Liver (tissue), 9 donors: ENCODE measurements around the gene CRACDL. TPM values are rescaled to one million over a fixed set of nuclear protein-coding genes. Genes with fewer than 3 reads are reported as not detected.

Source experiments
- DNase-seq: peaks from one replicate; pipeline ENCODE4 v3.0.0-alpha.2; 2017; ENCODE audit warnings: low spot score
- H3K27ac ChIP-seq, 2 donors: one replicate each; pipeline ENCODE4 v1.7.0; 2013; ENCODE audit warnings: inconsistent platforms in 2 of 2, low read length in 2 of 2, control low read depth in 1 of 2, low read depth in 1 of 2, mild to moderate bottlenecking in 1 of 2
- H3K27me3 ChIP-seq, 4 donors: one replicate each; pipeline versions ENCODE4 v1.6.1 to v1.7.0; 2013; ENCODE audit warnings: low read length in 3 of 4, inconsistent platforms in 1 of 4, mild to moderate bottlenecking in 1 of 4, moderate library complexity in 1 of 4; ENCODE audit not compliant: control insufficient read depth in 4 of 4, insufficient read depth in 4 of 4
- H3K36me3 ChIP-seq, 4 donors: one replicate each; pipeline versions ENCODE4 v1.6.1 to v1.7.0; 2013; ENCODE audit warnings: low read length in 3 of 4, mild to moderate bottlenecking in 3 of 4, low read depth in 1 of 4, moderate library complexity in 1 of 4; ENCODE audit not compliant: control insufficient read depth in 4 of 4, insufficient read depth in 3 of 4
- H3K4me1 ChIP-seq, 4 donors: one replicate each; pipeline versions ENCODE4 v1.6.1 to v1.7.0; 2013; ENCODE audit warnings: low read length in 3 of 4, mild to moderate bottlenecking in 3 of 4, moderate library complexity in 1 of 4; ENCODE audit not compliant: control insufficient read depth in 4 of 4, insufficient read depth in 4 of 4
- H3K4me3 ChIP-seq, 3 donors: one replicate each; pipeline versions ENCODE4 v1.6.1 to v1.7.0; 2013; ENCODE audit warnings: low read length in 3 of 3, control low read depth in 1 of 3, low read depth in 1 of 3, mild to moderate bottlenecking in 1 of 3
- H3K9ac ChIP-seq, 2 donors: one replicate each; pipeline ENCODE4 v1.7.0; 2013; ENCODE audit warnings: low read length in 2 of 2, mild to moderate bottlenecking in 2 of 2, moderate library complexity in 2 of 2, control low read depth in 1 of 2, low read depth in 1 of 2
- H3K9me3 ChIP-seq, 4 donors: one replicate each; pipeline versions ENCODE4 v1.6.1 to v1.7.0; 2013; ENCODE audit warnings: low read length in 3 of 4; ENCODE audit not compliant: control insufficient read depth in 4 of 4
- ATF3 ChIP-seq: IDR thresholded peaks from 2 replicates; pipeline ENCODE4 v1.6.1; 2016; ENCODE audit warnings: antibody characterized with exemption
- CTCF ChIP-seq: fragments of 150-350 bp; IDR thresholded peaks from 2 replicates; pipeline ENCODE4 v1.5.1; 2017; ENCODE audit warnings: improper control_type of control experiment, low read depth, low read length; ENCODE audit not compliant: missing input control
- EGR1 ChIP-seq, 2 donors: IDR thresholded peaks; 2 replicates each; pipeline ENCODE4 v1.6.1; 2016 to 2018; ENCODE audit warnings: antibody characterized with exemption in 2 of 2, low read depth in 2 of 2
- FOXA1 ChIP-seq: IDR thresholded peaks from 2 replicates; pipeline ENCODE4 v1.6.1; 2016; ENCODE audit warnings: antibody characterized with exemption
- FOXA2 ChIP-seq: IDR thresholded peaks from 2 replicates; pipeline ENCODE4 v1.6.1; 2016; ENCODE audit warnings: antibody characterized with exemption
- GABPA ChIP-seq, 2 donors: IDR thresholded peaks in 1 of 2; conservative IDR thresholded peaks in 1 of 2; 2 replicates each; pipeline ENCODE4 v1.6.1; 2016; ENCODE audit warnings: antibody characterized with exemption in 2 of 2, mild to moderate bottlenecking in 1 of 2, moderate library complexity in 1 of 2
- HNF4A ChIP-seq, 2 donors: conservative IDR thresholded peaks; 2 replicates each; pipeline ENCODE4 v1.6.1; 2016; ENCODE audit warnings: antibody characterized with exemption in 2 of 2, mild to moderate bottlenecking in 2 of 2
- HNF4G ChIP-seq: IDR thresholded peaks from 2 replicates; pipeline ENCODE4 v1.6.1; 2016; ENCODE audit warnings: antibody characterized with exemption
- JUND ChIP-seq, 2 donors: IDR thresholded peaks; 2 replicates each; pipeline ENCODE4 v1.6.1; 2016; ENCODE audit warnings: antibody characterized with exemption in 2 of 2
- MAX ChIP-seq: IDR thresholded peaks from 2 replicates; pipeline ENCODE4 v1.6.1; 2016; ENCODE audit warnings: antibody characterized with exemption
- NR2F2 ChIP-seq: IDR thresholded peaks from 2 replicates; pipeline ENCODE4 v1.6.1; 2016; ENCODE audit warnings: antibody characterized with exemption
- RAD21 ChIP-seq, 2 donors: IDR thresholded peaks; 2 replicates each; pipeline ENCODE4 v1.6.1; 2016; ENCODE audit warnings: antibody characterized with exemption in 2 of 2, mild to moderate bottlenecking in 2 of 2
- REST ChIP-seq: IDR thresholded peaks from 2 replicates; pipeline ENCODE4 v1.6.1; 2016; ENCODE audit warnings: antibody characterized with exemption, mild to moderate bottlenecking
- RXRA ChIP-seq, 2 donors: IDR thresholded peaks; 2 replicates each; pipeline ENCODE4 v1.6.1; 2017 to 2018; ENCODE audit warnings: antibody characterized with exemption in 2 of 2, mild to moderate bottlenecking in 1 of 2
- SP1 ChIP-seq: IDR thresholded peaks from 2 replicates; pipeline ENCODE4 v1.6.1; 2018; ENCODE audit warnings: antibody characterized with exemption, mild to moderate bottlenecking
- TAF1 ChIP-seq: conservative IDR thresholded peaks from 2 replicates; pipeline ENCODE4 v1.6.1; 2016; ENCODE audit warnings: antibody characterized with exemption, mild to moderate bottlenecking
- YY1 ChIP-seq: IDR thresholded peaks from 2 replicates; pipeline ENCODE4 v1.6.1; 2016; ENCODE audit warnings: antibody characterized with exemption, mild to moderate bottlenecking
- ZBTB33 ChIP-seq: IDR thresholded peaks from 2 replicates; pipeline ENCODE4 v1.6.1; 2016; ENCODE audit warnings: antibody characterized with exemption
- WGBS: extraction: QIAGEN DNeasy Blood & Tissue Kit; methylation state at CpG from one replicate; pipeline ENCODE4 v1.1.7; 2013; 5-methylcytosine and 5-hydroxymethylcytosine counted together
- polyA plus RNA-seq, 2 donors: library from polyadenylated mRNA; stranded (reverse) in 1 of 2; unstranded in 1 of 2; fragments of 200-250 nt in 1 of 2; fragments of >200 nt in 1 of 2; fragmentation: Nextera tagmentation in 1 of 2; extraction: Ambion mirVana in 1 of 2; gene quantifications; one replicate each; pipeline versions ENCODE4 v1.2.1 to v1.2.3, GENCODE V29; 2013 to 2015
- total RNA-seq, 2 donors: library from RNA; depleted of rRNA; stranded (reverse); fragments of >200 nt; gene quantifications; one replicate each; pipeline ENCODE4 v1.2.3, GENCODE V29; 2014
- donor health status: healthy.
- donor health status: healthy.
- donor health status: healthy.
- donor health status: healthy.
- donor health status: healthy.

The CRACDL gene
- total and polyA plus RNA-seq, 4 donors = 0.13 to 0.46 (median 0.29) TPM

- peak overlapping the region; percentile 52 to 80 for H3K27ac ChIP-seq
- 46% methylated on average over 10 of the region's 10 CpGs for WGBS
These were observed 132.4 kb downstream of the CRACDL start for GRCh38 chr2:98803405-98804264.

GRCh38 chr2:98802344-98802743, 133.7 kb downstream of the CRACDL start:
- Histone ChIP-seq H3K9me3 (no peaks in the 10 kb centered on the region), H3K27me3 (no peaks in the 10 kb centered on the region), H3K36me3 (no peaks in the 10 kb centered on the region), H3K9ac (no peak overlapping the region), H3K27ac (no peak overlapping the region), H3K4me3 (no peak overlapping the region), H3K4me1 (peaks cover 8 to 48% (median 24%) of the 10 kb centered on the region in 4 donors)
- 93% methylated on average over 8 of the region's 8 CpGs for WGBS
- DNase-seq = no peak
- no peak for TF ChIP-seq FOXA1
- TF ChIP-seq REST = no peak
- no peak for TF ChIP-seq TAF1
- no peak for TF ChIP-seq EGR1 (IDR thresholded peaks at IDR 0.05; ENCODE audit: low read depth in 2 of 2)
- no peak for TF ChIP-seq HNF4G
- TF ChIP-seq ATF3 = no peak
- TF ChIP-seq ZBTB33 = no peak
- no peak for TF ChIP-seq RAD21 (IDR thresholded peaks at IDR 0.05)
- TF ChIP-seq NR2F2 = no peak
- no peak for TF ChIP-seq GABPA (IDR thresholded peaks at IDR 0.05 in 1 of 2, conservative IDR thresholded peaks at IDR 0.05 in 1 of 2)
- TF ChIP-seq RXRA (IDR thresholded peaks at IDR 0.05) = no peak
- no peak for TF ChIP-seq YY1
- no peak for TF ChIP-seq HNF4A (conservative IDR thresholded peaks at IDR 0.05)
- TF ChIP-seq MAX = no peak
- TF ChIP-seq JUND (IDR thresholded peaks at IDR 0.05) = no peak
- TF ChIP-seq FOXA2 = no peak

More at GRCh38 chr2:98803405-98804264, 132.4 kb downstream of the CRACDL start:
- no peak overlapping the region for H3K9ac ChIP-seq
- no peak for DNase-seq
- H3K9me3 ChIP-seq = no peaks in the 10 kb centered on the region
- H3K27me3 ChIP-seq = no peaks in the 10 kb centered on the region
- no peaks in the 10 kb centered on the region for H3K36me3 ChIP-seq
- TF ChIP-seq CTCF (no peak), RAD21 (IDR thresholded peaks at IDR 0.05) (no peak), YY1 (peak; percentile 61), HNF4A (conservative IDR thresholded peaks at IDR 0.05) (peak; percentile 31 to 50), JUND (IDR thresholded peaks at IDR 0.05) (peak; percentile 48 to 62), SP1 (peak; percentile 39), RXRA (IDR thresholded peaks at IDR 0.05) (peak; percentile 49 to 58), MAX (peak; percentile 60)
- H3K4me1 ChIP-seq = peaks cover 8 to 48% (median 24%) of the 10 kb centered on the region in 4 donors
- H3K4me3 ChIP-seq = no peak overlapping the region
